DOHH2 (cell line): ENCODE results near the gene HSDL1.
A peak's percentile ranks its signal among the peaks of the same experiment; 100 is the strongest.

Experiments used
- H3F3A ChIP-seq: fragments of 200-600 bp; sonication (generic), shearing (Covaris generic); 2 replicates; pipeline ENCODE4 v1.6.0; 2016; ENCODE audit warnings: antibody characterized with exemption, mild to moderate bottlenecking; ENCODE audit not compliant: control insufficient read depth, insufficient read depth
- H3K27ac ChIP-seq: fragments of 200-600 bp; sonication (generic); 2 replicates; pipeline ENCODE4 v1.5.1; 2014; ENCODE audit warnings: low read depth, mild to moderate bottlenecking, low read length, moderate library complexity
- H3K27me3 ChIP-seq: fragments of 200-600 bp; sonication (generic); 2 replicates; pipeline ENCODE4 v1.6.1; 2014; ENCODE audit warnings: mild to moderate bottlenecking, low read length, mixed read lengths; ENCODE audit not compliant: control insufficient read depth
- H3K36me3 ChIP-seq: fragments of 200-600 bp; sonication (generic); 2 replicates; pipeline ENCODE4 v1.6.1; 2014; ENCODE audit warnings: mild to moderate bottlenecking, low read length, moderate library complexity, mixed read lengths; ENCODE audit not compliant: control insufficient read depth
- H3K4me1 ChIP-seq: fragments of 200-600 bp; sonication (generic); 2 replicates; pipeline ENCODE4 v1.6.1; 2014; ENCODE audit warnings: mild to moderate bottlenecking, low read length, mixed read lengths; ENCODE audit not compliant: control insufficient read depth
- H3K4me2 ChIP-seq: fragments of 200-600 bp; sonication (generic); 2 replicates; pipeline ENCODE4 v1.6.0; 2014; ENCODE audit warnings: mild to moderate bottlenecking, low read length, moderate library complexity
- H3K4me3 ChIP-seq: fragments of 200-600 bp; sonication (generic); 2 replicates; pipeline ENCODE4 v1.5.1; 2014; ENCODE audit warnings: mild to moderate bottlenecking, low read length, mixed read lengths
- H3K79me2 ChIP-seq: fragments of 200-600 bp; sonication (generic); 2 replicates; pipeline ENCODE4 v1.6.1; 2014; ENCODE audit warnings: mild to moderate bottlenecking, low read length, mixed read lengths; ENCODE audit not compliant: control insufficient read depth
- H3K9me2 ChIP-seq: fragments of 200-600 bp; sonication (generic); replicated peaks from 2 replicates; pipeline ENCODE4 v1.6.1; 2014; ENCODE audit warnings: mild to moderate bottlenecking, low read length, mixed read lengths; ENCODE audit not compliant: control insufficient read depth
- H3K9me3 ChIP-seq: fragments of 200-600 bp; sonication (generic); 2 replicates; pipeline ENCODE4 v1.6.1; 2014; ENCODE audit warnings: antibody characterized with exemption, low read length, mixed read lengths; ENCODE audit not compliant: control insufficient read depth, insufficient read depth
- H4K20me1 ChIP-seq: fragments of 200-600 bp; sonication (generic); 2 replicates; pipeline ENCODE4 v1.6.0; 2014; ENCODE audit warnings: low read depth, mild to moderate bottlenecking, antibody characterized with exemption, low read length, moderate library complexity; ENCODE audit not compliant: control insufficient read depth, insufficient read depth
- EZH2phosphoT487 ChIP-seq: fragments of 200-600 bp; sonication (generic); IDR thresholded peaks from 2 replicates; pipeline ENCODE4 v1.6.1; 2017; ENCODE audit warnings: borderline replicate concordance, mild to moderate bottlenecking, antibody characterized with exemption, low read length, moderate library complexity, mixed read lengths
- TF ChIP-seq, protein P1 (sequence below): fragments of 200-600 bp; sonication (generic); IDR thresholded peaks from one replicate; pipeline ENCODE4 v1.5.1; 2014; ENCODE audit warnings: antibody characterized with exemption, mild to moderate bottlenecking, low read depth, low read length; ENCODE audit not compliant: poor library complexity, severe bottlenecking

The HSDL1 gene

DNA sequence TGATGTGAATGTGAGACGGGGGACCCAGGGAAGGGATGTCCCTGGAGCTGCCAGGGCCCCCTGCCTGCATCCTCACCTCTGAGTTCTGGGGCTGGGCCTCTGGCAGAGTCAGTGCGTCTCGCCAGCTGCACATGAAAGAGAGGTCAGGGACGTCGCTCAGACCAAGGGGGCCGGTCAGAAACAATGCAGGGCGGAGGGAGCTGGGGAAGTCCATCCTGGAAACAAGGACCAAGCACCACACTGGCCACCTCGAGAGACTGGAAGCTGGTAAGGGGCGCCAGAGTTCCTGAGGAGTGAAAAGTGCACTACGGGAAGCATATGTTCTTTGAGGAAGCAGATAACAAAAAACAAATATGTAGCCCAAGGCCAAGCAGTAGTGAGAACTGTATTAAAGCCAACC, 39.8 kb upstream of the HSDL1 start:
- Histone ChIP-seq H3K4me3 (no peak overlapping the region), H4K20me1 (no peaks in the 10 kb centered on the region), H3K27ac (no peak overlapping the region), H3K9me3 (no peaks in the 10 kb centered on the region), H3K4me1 (peaks cover 16% of the 10 kb centered on the region), H3F3A (no peaks in the 10 kb centered on the region), H3K36me3 (peaks cover 47% of the 10 kb centered on the region), H3K79me2 (peaks cover 45% of the 10 kb centered on the region), H3K27me3 (no peaks in the 10 kb centered on the region), H3K4me2 (0 out of 2 replicates have a peak overlapping the region, but pooled peaks have one; percentile 91), H3K9me2 (no peaks in the 10 kb centered on the region)
- TF ChIP-seq, protein P1, sequence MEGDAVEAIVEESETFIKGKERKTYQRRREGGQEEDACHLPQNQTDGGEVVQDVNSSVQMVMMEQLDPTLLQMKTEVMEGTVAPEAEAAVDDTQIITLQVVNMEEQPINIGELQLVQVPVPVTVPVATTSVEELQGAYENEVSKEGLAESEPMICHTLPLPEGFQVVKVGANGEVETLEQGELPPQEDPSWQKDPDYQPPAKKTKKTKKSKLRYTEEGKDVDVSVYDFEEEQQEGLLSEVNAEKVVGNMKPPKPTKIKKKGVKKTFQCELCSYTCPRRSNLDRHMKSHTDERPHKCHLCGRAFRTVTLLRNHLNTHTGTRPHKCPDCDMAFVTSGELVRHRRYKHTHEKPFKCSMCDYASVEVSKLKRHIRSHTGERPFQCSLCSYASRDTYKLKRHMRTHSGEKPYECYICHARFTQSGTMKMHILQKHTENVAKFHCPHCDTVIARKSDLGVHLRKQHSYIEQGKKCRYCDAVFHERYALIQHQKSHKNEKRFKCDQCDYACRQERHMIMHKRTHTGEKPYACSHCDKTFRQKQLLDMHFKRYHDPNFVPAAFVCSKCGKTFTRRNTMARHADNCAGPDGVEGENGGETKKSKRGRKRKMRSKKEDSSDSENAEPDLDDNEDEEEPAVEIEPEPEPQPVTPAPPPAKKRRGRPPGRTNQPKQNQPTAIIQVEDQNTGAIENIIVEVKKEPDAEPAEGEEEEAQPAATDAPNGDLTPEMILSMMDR: no peak
- TF ChIP-seq EZH2phosphoT487: no peak

GRCh38 chr16:84183911-84184591, 39.1 kb upstream of the HSDL1 start:
- Histone ChIP-seq H3K4me3 (no peak overlapping the region), H3K27ac (no peak overlapping the region), H3K4me2 (no peak overlapping the region), H3K36me3 (peaks cover 51% of the 10 kb centered on the region), H3K4me1 (peaks cover 16% of the 10 kb centered on the region), H3F3A (no peaks in the 10 kb centered on the region), H3K9me3 (no peaks in the 10 kb centered on the region), H3K79me2 (peaks cover 45% of the 10 kb centered on the region), H4K20me1 (no peaks in the 10 kb centered on the region), H3K9me2 (no peaks in the 10 kb centered on the region), H3K27me3 (no peaks in the 10 kb centered on the region)
- TF ChIP-seq, protein P1: no peak
- TF ChIP-seq EZH2phosphoT487: no peak

- H3K27me3 ChIP-seq: no peaks in the 10 kb centered on the region
- peaks cover 55% of the 10 kb centered on the region for H3K36me3 ChIP-seq
- H3K4me2 ChIP-seq: no peak overlapping the region
- peaks cover 16% of the 10 kb centered on the region for H3K4me1 ChIP-seq
- no peak overlapping the region for H3K27ac ChIP-seq
- H4K20me1 ChIP-seq: no peaks in the 10 kb centered on the region
- H3F3A ChIP-seq: no peaks in the 10 kb centered on the region
- no peak overlapping the region for H3K4me3 ChIP-seq
- H3K9me3 ChIP-seq: no peaks in the 10 kb centered on the region
- TF ChIP-seq EZH2phosphoT487: no peak
- H3K79me2 ChIP-seq: peaks cover 45% of the 10 kb centered on the region
- H3K9me2 ChIP-seq: no peaks in the 10 kb centered on the region
Observed at GRCh38 chr16:84183572-84183875, 38.5 kb upstream of the HSDL1 start.

DNA sequence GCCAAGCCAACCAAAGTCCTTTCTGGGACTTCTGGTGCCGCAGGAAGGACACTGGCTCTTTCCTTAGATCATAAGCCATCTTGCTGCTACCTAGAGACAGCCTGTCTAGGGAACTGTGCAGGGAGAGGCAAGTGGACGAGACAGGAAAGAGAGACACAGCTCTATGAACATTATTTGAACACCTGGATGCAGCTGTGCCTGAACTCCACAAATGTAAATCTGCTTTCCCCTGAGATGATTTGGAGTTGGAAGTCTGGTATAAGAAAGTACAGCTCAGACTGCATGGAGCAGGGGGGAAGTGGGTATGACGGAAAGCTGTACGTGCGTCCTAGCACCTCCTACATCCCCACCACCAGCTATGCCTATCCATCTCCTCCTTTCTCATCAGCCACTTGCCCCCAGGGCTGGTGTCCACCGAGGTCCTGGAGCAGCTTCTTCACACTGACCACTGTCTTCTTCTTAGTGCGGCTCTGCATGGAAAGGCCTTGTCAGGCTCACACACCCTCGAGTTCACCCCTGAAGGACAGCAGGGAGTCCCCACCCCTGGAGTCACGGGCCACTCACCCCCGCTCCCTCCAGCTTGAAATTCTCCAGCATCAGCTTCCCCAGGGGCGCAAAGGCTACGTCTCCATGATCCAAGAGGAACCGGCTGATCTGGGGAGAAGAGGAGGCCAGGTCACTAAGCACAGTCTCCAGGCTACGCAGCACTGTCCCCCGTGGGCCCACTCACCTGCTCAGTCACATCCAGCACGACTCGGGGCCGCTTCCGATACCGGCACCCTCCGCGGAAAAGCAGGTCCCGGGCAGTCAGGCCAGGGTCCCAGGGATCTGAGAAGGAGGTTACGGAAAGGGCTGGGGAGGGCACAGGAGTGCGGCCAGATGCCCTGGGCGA, 37.9 kb upstream of the HSDL1 start:
- Histone ChIP-seq H4K20me1 (no peaks in the 10 kb centered on the region), H3K4me3 (no peak overlapping the region), H3K79me2 (peaks cover 45% of the 10 kb centered on the region), H3K36me3 (peaks cover 61% of the 10 kb centered on the region), H3K4me2 (no peak overlapping the region), H3K9me2 (no peaks in the 10 kb centered on the region), H3F3A (no peaks in the 10 kb centered on the region), H3K27me3 (no peaks in the 10 kb centered on the region), H3K4me1 (peaks cover 16% of the 10 kb centered on the region), H3K27ac (no peak overlapping the region), H3K9me3 (no peaks in the 10 kb centered on the region)
- TF ChIP-seq, protein P1: no peak
- no peak for TF ChIP-seq EZH2phosphoT487
